ENCODE results near the gene PARVB.

PARVB gene

GRCh38 chr22:44170470-44170869, 146.4 kb downstream of the PARVB start:
- H3K4me3 ChIP-seq (ENCODE audit: low read depth, low read length): no peak overlapping the region
- no peak for TF ChIP-seq CTCF (IDR thresholded peaks at IDR 0.05; ENCODE audit: low read depth, low read length)

GRCh38 chr22:44171561-44171960, 147.5 kb downstream of the PARVB start:
- H3K4me3 ChIP-seq (ENCODE audit: low read depth, low read length): no peak overlapping the region
- TF ChIP-seq CTCF (IDR thresholded peaks at IDR 0.05; ENCODE audit: low read depth, low read length): no peak

DNA sequence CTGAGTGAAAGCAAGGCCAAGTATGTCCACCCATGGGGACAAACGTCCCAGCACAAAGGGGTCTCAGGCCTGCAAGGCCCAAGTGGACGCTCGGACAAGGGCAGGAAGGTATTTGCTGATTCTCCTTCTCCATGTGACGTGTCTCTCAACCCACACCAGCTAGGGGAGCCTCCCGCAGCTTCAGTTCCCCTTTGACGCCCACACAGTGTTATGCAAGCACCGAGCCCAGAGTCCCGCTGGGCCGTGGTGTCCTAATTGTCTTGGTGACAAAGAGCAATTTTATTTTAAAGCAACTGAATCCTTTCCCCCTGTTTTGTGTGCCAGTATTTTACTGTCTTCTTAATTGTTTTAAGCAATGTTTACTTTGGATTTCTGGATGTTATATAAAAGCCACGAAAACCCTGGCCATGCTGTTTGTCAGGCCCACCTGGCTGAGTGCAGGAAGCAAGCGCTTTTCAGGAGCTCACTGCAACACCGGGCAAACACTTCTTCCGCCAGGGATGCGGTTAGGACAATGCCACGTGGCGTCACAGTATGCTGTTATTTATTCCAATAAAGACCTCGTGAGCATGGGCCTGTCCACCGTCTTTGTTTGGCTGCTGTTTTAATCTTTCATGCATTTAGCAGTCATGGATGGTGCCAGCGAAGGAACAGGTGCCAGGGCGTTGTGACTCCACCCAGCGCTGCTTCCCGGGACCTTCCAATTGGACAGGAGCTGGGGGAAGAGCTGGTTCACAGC, 148.4 kb downstream of the PARVB start:
- no peak overlapping the region for H3K4me3 ChIP-seq (ENCODE audit: low read depth, low read length)
- no peak for TF ChIP-seq CTCF (IDR thresholded peaks at IDR 0.05; ENCODE audit: low read depth, low read length)

GRCh38 chr22:44173154-44173553, 149.1 kb downstream of the PARVB start:
- no peak for TF ChIP-seq CTCF (IDR thresholded peaks at IDR 0.05; ENCODE audit: low read depth, low read length)
- H3K4me3 ChIP-seq (ENCODE audit: low read depth, low read length): no peak overlapping the region

DNA sequence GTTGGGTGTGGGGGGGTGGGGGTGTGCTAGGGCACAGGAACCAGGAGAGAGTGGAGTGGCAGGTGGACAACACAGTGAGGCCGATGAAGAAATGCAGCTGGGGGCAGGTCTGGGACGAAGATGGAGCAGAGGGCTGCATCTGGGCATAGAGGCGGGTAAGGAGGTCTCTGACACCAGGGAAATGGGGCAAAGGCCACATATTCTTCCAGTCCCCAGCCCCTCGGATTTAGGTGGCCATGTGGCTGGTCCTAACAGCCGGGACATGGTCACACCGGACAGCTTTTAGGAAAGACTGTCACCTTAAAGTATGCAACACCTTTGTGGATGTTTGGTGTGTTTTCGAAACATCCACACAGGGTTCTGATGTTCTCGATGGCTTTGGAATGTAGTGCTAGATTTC, 151.6 kb downstream of the PARVB start:
- H3K4me3 ChIP-seq (ENCODE audit: low read depth, low read length): no peak overlapping the region
- no peak for TF ChIP-seq CTCF (IDR thresholded peaks at IDR 0.05; ENCODE audit: low read depth, low read length)

- H3K4me3 ChIP-seq (ENCODE audit: low read depth, low read length): no peak overlapping the region
- no peak for TF ChIP-seq CTCF (IDR thresholded peaks at IDR 0.05; ENCODE audit: low read depth, low read length)
Observed at GRCh38 chr22:44179196-44179988, 155.3 kb downstream of the PARVB start.
